ENCODE data around the gene GMEB2.
"Not testable (repeated sequence)": the region's sequence is repeated elsewhere in the genome, so short reads cannot be mapped to it uniquely, and the experiment has no call there.

Gene GMEB2

DNA sequence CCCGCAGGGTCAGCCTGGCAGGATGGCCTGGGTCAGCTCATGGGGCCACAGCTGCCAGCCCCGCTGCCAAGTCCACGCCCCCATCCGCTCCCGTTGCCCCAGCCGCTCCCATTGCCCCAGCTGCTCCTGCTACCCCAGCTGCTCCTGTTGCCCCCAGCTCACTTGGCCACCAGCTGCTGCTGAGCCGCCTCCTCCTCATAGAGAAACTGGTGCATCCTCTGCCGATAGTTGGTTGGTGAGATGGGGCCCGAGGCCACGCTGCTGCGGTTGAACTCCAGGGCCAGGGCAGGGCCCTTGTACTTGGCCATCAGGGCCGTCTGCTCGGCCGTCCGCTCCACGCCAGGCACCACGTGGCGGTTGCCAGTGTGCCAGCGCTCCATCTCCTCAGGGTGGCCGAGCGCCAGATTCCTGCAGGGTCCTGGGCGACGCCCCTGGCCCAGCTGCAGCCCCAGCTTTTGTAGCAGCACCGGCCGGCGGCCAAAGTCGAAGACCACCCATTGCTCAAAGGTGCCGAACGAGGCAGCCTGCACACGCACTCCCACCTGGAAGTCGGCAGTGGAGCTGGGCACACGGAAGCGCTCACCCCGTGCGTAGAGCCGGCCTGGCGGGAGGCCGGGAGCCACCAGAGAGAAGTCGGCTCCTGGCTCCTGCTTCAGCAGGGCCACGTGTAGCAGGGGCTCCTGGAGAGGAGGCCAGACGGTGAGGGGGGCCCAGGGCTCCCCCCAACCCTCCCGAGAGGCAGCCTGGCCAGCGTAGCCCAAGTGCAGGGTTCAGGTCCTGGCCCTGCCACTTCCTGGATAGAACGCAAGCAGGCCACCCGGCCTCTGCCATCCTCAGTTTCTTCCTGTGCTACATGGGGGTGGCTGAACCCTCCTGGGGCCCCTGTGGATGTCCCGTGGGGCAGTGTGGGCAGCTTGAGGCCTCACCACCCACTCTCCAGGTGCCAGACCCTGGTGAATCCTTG, 57.6 kb downstream of the GMEB2 start:
- DNase-seq: no peak

DNA sequence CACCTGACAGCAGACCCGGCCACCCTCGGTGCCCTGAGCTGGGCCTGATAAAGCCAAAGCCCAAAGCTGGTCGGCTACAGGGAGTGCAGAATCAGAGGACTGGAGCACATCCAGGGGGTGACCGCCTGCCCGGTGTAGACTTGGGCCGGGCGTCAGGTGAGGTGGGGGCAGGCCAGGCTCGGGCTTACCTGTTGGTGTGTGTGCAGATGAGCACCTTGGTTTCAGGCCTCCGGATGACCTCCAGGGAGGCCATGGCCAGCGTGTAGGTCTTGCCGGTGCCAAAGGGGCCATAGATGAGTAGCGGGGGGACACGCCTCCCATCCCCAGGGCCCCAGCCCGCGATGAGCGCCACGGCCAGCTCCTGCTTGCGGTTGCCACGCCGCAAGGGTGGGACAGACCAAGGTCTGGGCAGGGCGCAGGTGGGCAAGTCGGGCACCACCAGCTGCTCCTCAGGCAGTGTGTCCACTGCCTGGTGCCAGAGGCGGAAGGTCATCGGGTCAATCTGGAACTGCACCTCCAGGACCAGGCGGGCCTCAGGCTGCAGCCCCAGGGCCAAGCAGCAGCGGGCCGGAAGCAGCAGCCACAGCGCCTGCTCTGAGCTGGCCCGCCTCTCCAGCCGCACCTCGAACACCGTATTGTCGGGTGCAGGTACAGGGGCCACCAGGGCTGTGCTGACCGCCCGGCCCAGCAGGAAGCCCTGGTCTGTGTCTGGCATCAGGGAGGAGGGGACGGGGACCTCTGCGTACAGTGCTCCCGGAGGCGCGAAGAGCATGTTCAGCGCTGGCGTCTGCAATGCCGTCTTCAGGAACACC, 58.5 kb downstream of the GMEB2 start:
- DNase-seq: no peak

DNA sequence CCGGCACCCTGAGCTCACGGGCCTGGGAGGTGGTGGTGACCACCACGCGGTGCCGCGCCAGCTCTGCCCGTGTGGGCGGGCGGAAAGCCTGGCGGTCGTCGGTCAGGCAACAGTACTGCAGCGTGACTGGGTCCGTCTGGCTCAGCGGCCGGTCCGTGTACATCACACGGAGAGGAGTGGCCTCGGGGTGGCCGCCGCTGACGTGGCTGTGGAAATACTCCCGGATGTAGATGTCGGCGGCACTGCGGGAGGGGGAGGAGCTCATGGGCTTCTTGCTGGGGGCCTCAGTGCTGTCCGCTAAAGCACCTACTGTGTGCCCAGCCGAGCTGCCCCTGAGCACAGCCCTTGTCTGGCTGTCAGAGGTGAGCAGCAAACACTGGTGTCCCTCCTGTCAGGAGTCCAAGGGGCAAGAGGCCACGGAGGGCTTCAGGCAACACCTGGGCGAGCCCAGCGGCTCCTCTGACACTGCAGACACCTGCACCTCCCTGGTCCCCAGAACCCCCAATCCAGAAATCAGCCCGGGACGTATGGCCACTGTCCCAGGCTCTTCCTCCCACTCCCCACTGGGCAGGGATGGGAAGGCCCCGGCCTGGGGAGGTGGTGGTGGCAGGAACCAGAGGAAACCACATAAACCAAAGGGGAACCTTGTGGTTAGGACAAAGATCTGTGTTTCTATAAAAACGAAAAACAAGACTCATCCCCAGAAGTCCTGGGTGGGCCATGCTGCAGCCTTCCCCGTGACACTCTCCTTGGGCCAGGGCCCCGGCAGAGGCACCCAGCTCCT, 59.3 kb downstream of the GMEB2 start:
- DNase-seq: no peak

DNA sequence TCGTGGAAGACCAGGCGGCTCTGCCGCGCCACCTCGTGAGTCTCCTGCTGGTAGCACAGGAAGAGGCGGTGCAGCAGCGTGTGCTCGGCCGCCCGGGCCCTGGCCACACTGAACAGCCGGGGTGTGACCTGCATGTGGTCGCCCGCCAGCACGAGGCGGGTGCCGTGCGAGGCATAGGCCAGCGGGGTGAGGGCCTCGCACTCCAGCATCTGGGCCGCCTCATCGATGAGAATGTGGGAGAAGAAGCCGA, 59.8 kb downstream of the GMEB2 start:
- DNase-seq: no peak

DNA sequence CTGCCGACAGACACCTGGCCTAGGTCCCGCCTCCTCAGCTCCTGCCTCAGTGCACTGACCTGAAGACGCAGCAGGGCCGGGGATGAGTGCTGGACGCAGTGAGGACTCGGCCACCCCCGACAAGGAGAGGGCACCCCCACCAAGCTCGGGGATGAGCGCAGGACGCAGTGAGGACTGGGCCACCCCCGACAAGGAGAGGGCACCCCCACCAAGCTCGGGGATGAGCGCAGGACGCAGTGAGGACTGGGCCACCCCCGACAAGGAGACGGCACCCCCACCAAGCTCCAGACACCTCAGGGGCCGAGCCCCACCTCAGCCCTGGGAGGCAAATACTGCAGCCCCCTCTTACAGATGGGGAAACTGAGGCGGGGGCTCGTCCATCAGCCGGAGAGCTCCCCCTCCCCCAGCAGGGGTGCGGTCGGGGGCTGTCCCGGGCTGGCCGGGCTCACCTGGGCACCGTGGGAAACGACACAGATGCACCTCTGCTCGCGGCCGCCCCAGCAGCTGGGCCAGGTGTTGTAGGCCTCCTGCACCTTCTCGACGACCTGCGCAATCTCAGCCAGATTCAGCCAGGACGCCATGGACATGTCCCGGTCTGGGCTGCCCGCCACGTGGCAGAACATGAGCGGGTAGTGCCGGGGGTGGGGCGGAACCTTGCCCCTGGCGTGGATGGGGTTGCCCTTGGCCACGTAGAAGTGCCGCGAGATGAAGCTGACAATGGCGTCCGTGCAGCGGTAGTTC, 60.3 kb downstream of the GMEB2 start:
- DNase-seq: no peak

DNA sequence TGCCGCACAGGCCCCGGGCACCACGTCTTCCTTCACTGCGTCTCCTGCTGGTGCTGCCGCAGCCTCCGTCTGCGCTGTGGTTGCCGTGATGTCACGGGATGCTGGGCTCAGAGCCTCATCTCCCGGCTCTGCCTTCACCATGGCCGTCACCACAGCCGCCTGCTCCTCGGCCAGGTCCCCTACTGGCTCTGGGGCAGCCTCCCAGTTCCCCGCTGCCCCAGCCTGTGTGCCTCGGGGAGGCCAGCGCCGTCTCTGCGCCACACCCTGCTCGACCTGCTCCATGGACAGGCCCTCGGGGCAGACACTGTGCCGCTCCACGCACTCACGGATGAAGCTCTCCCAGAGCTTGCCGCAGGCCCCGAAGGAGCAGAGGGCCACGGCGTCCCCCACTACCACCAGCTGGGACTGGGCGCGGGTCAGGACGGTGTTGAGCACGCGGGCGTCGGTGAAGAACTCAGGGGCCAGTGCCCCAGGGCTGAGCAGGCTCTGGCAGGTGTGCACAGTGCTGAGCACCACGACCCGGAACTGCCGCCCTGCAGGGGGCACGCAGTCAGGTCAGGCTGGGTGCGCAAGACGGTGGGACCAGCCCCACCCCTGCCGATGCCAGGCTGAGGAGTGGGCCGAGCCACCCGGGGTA, 61.1 kb downstream of the GMEB2 start:
- no peak for DNase-seq

DNA sequence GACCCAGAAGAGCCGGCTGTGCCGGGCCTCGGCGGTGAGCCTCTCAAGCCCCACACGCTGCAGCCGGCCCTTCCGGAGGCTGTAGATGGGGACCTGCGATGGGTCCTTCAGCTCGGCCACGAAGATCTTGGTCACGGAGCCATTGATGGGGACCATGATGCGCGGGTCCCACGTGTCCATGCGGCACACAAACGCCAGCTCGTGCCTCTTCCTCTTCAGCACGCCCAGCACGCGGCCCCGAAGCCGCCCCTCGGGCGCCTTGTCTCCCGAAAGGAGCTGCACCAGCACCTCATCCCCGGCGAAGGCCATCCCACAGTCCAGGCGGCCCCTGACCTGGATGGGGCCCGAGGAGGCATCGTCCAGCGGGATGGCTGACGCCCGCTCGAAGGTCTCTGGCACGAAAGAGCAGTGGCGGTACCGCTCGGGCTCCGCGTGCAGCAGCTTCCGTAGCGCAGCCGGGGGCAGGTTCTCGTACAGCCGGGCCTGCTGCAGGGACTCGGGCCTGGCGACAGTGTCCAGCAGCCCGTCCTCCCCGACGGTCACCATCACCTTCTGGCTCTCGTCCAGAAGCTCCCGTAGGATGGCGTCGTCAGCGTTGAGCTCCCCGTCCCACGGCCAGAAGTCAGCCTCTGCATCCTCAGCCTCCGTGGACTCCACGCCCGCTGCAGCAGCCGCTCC, 61.7 kb downstream of the GMEB2 start:
- DNase-seq: no peak

DNA sequence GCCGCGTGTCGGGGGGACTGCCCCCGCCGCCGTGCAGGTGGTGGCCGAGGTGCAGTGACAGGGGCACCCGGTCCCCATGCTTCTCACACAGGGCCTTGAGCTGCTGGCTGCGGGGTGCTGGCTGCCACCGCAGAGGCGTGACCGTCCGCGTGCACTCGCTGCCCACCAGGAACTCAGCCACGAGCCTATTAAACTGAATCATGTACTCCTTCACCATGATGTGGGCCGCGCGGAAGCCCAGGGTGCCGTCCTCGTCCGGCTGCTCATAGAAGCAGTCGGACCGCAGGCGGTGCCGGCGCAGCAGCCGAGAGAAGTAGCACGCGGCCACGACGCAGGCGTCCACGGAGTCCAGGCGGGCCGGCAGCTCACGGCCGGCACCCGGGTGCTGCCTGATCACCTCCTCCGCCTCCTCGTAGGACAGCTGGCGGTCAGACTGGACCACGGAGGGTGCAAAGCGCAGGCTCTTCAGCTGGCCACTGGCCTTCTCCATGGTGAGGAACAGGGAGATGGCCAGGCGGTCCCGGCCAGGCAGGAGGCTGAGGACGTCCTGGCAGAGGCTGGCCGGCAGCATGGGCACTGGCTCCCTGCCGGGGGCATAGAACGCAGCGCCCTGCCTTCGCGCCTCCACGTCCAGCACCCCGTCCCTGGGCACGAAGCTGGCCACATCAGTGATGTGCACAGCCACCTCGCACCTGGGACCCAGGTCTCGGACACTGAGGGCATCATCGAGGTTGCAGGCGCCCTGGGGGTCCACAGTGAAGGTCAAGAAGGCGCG, 62.7 kb downstream of the GMEB2 start:
- DNase-seq: no peak

DNA sequence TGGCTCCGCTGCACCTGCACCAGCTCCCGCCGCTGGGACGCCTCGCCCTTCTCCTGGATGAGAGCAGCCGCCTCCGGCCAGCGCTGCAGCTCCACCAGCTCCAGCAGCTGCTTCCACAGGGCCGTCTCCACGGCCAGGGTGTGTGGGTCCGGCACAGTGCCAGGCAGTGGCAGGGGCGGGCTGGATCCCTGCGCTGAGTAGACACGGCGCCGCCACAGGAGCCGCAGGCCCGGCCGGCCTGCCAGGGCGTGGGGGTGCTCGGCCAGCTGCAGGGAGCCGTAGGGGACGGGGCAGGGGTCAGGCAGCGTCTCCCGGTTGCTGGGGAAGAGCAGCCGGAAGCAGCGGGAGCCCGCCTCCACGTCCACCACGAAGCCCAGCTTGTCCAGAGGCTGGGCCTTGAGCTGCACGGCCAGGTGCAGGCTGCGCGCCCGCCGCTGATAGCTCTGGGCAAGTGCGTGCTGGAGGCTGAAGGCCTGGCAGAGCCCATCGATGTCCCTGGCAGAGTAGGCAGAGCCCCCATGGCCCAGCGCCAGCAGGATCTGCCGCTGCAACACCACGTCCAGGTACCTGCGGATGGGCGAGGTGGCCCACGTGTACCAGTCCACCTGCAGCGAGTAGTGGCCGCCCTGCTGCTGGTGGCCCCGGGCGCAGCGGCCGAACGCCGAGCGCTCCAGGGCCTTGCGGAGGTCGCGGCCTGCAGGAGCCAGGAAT, 63.5 kb downstream of the GMEB2 start:
- no peak for DNase-seq

DNA sequence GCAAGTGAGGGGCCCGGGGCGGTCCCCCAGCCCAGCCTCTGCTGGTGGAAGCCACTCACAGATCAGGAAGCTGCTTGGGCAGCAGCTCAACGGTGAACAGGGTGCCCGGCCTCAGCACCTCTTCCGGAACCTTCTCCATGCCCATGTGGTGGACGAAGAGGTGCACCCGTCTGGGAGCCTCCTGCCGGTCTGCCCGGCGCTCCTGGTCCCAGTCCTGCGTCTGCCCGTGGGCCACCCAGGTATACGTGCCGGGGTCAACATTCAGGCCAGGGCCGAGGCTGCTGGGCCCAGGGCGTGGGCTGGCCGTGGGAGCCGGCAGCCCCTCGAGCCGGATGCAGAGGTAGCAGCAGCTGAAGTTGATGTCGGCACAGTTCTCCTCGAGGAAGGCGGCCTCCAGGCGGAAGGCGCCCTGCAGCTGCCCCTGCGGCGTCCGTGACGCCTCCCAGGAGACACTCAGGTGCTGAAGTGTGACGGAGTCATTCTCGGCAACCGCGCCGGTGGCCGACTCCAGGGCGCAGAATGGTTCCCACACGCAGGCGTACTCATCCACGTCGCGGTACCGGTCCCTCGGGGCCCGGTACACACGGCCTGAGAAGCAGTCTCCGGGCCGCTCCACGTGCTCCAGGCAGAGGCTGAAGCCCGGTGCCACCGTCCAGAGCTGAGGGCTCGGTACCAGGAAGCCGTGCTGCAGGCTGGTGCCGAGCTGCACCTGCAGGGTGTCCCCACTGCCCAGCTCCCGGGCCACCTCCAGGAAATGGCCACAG, 64.3 kb downstream of the GMEB2 start:
- DNase-seq: no peak

DNA sequence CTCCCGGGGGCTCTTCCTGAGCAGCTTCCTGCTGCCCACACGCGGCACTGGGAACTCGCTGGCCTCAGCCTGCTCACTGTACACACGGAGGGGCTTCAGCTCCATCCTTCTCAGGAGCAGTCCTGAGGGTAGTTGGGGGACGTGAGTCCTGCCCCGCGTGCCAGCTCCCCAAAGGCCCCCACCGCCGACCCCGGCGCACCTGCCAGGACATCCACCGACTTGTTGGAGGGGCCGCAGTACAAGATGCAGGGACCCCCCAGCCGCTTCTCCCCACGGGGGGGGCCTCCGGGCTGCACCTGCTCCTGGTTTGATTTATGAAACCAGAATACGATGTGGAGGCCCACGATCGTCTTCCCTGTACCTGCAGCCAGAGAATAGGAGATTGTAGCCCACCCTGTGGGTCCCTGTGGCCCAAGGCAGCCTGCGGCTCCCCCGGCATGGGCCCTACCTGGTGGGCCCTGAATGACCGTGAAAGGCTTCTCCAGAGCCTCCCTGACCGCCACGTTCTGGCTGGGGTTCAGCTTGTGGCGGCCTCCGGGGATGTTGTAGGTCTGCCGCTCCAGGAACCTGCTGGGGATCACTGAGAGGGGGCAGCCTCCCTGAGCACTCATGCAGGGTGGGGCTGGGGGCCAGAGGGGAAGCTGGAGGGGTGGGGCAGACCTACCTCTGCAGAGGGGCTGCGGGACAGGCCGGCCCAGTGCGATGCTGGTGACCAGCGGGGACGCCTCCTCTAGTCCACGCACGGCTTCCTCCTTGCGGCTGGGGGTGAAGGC, 65.1 kb downstream of the GMEB2 start:
- no peak for DNase-seq

DNA sequence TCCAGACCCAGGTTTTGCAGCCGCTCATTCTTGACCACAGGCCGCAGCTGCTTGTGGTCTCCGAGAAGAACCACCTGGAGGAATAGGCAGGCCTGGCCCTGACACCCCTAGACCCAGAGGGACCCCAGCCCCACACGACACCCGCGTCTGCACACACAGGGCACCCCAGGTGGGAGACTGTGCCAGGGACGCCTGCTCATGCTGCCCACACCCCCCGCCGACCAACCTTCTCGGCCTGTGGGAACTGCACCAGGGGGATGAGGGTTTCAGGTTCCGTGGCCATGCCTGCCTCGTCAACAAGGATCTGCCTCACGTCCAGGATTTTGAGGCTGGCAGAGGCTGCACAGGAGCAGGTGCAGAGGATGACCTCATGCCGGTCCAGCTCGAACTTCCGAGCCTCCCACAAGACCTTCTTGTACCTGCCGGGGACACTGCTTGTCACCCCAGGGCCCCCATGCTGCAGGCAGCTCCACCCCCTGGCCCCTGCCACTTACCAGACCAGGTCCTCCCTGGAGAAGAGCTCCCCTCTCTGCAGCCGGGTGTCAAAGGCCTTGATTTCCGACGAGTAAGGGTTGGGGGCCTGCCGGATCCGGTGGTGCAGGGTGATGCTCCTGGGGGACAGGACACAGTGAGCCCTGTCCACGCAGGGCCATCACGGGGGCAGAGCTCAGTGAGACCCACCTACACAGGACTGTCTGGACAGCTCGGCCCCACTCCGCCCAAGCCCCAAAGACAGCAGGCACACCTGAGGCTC, 65.9 kb downstream of the GMEB2 start:
- DNase-seq: no peak

DNA sequence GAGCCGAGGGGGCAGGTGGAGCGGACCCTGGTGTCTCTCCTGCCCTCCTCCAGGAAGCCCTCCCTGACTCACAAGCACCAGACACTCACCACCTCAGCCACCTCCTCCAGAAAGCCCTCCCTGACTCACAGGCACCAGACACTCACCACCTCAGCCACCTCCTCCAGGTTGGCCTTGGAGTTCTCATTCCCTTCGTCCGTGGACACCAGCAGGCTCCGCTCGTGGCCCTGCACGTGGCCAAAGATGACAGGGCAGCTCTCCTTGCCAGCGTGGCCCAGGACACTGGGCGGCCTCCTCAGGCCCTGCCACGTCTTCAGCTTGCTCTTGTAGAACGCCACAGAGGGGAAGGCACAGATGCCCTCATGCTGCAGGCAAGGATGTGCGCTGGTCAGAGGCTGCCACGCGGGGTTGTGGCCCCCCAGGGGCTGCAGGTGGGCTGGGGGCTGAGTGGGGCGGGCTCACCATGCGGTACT, 66.5 kb downstream of the GMEB2 start:
- no peak for DNase-seq

DNA sequence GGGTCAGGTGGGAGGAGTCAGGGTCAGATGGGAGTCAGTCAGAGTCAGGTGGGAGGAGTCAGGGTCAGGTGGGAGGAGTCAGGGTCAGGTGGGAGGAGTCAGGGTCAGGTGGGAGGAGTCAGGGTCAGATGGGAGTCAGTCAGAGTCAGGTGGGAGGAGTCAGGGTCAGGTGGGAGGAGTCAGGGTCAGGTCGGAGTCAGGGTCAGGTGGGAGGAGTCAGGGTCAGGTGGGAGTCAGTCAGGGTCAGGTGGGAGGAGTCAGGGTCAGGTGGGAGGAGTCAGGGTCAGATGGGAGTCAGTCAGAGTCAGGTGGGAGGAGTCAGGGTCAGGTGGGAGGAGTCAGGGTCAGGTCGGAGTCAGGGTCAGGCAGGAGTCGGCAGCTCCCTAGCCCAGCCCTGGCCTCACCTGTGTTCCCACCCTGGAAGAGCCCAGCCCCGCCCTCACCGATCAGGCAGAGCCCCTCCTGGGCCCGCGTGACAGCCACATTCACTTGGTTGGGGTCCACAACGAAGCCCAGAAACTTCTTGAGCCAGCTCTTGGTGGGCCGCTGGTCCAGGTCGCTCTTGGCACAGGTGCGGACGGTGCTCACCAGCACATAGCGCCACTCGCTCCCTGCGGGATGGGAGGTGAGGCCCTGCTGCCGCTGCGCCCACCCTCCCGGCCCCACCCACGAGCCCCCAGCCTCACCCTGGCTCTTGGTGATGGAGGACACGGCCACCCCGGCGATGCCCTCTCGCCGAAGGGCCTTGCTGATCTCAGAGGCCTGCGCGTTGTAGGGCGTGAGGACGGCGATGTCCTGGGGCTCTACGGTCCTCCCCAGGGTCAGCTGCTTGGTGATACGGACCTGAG, 67.2 kb downstream of the GMEB2 start:
- DNase-seq: not testable (repeated sequence)

DNA sequence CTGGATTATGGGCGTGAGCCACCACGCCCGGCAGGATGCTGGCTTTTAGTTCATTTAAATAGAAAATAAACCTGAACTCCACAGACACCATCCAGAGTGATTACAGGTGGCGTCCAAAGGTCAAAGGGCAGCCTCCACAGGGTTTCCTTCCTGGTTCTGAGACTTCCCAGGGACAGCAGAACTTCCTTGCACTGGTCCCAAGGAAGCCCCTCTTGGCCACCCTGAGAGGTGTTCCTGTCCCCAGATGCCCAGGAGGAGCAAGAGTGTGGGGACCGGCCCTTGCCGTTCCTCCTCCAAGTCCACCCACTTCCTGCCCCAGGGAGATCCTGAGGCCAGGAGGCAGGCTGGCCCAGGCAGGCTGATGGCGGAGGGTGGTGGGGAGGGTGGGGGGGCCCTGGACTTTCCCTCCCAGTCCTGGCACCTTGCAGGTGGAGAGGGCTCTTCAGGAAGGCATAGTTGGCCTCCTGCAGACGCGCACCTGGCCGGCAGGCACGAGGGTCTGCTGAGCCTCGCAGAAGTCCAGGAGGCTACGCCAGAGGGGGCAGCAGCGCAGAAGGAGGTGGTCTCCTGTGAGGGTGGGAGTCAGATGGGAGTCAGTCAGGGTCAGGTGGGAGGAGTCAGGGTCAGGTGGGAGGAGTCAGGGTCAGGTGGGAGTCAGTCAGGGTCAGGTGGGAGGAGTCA, 68.0 kb downstream of the GMEB2 start:
- no peak for DNase-seq

DNA sequence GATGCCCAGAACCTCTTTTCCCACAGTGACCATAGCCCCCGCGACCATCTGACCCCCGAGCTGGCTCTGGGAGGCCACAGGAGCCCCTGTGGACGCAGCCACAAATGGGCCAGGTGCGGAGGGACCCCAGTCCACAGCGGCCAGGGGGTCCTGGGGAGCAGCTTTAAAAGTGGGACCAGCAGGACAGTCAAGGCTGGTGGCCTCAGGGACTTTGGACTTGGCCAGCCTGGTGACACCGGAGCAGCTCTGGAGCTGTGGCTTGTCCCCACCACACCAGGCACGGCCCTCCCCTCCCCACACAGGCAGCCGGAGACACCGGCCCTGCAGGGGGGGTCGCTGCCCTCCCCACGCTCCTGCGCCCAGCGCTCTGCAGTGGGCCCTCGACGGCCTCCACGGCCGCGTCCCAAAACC, 69.4 kb downstream of the GMEB2 start:
- no peak for DNase-seq

Data from DMS79 (cell line).